ENCODE measurements around the gene VTA1.
"Not testable (repeated sequence)": the region's sequence is repeated elsewhere in the genome, so short reads cannot be mapped to it uniquely, and the experiment has no call there.

The VTA1 gene

GRCh38 chr6:142172758-142173157 lies 25.7 kb downstream of the VTA1 start:
- DNase-seq, result no peak

- DNase-seq, result no peak
Observed at GRCh38 chr6:142173980-142174379, 26.9 kb downstream of the VTA1 start.

GRCh38 chr6:142174703-142175102 lies 27.6 kb downstream of the VTA1 start:
- no peak for DNase-seq

- DNase-seq, result no peak
Observed at GRCh38 chr6:142178129-142178528, 31.1 kb downstream of the VTA1 start.

GRCh38 chr6:142182004-142182403 lies 34.9 kb downstream of the VTA1 start:
- no peak for DNase-seq

GRCh38 chr6:142183351-142183750 lies 36.3 kb downstream of the VTA1 start:
- peak; percentile 16 for DNase-seq

- peak; percentile 3 for DNase-seq
Observed at GRCh38 chr6:142184307-142184706, 37.2 kb downstream of the VTA1 start.

- DNase-seq, result no peak
Observed at GRCh38 chr6:142185641-142186040, 38.6 kb downstream of the VTA1 start.

GRCh38 chr6:142187209-142187608 lies 40.1 kb downstream of the VTA1 start:
- no peak for DNase-seq

GRCh38 chr6:142188341-142188740 lies 41.3 kb downstream of the VTA1 start:
- DNase-seq, result not testable (repeated sequence)

- DNase-seq, result no peak
Observed at GRCh38 chr6:142189057-142189456, 42.0 kb downstream of the VTA1 start.

GRCh38 chr6:142192343-142192742 lies 45.3 kb downstream of the VTA1 start:
- no peak for DNase-seq

GRCh38 chr6:142193621-142194020 lies 46.6 kb downstream of the VTA1 start:
- DNase-seq, result no peak

GRCh38 chr6:142195862-142196541 lies 48.9 kb downstream of the VTA1 start:
- DNase-seq, result no peak

- no peak for DNase-seq
Observed at GRCh38 chr6:142200846-142201628, 54.0 kb downstream of the VTA1 start.

- DNase-seq, result peak; percentile 1
Observed at GRCh38 chr6:142207265-142207877, 60.3 kb downstream of the VTA1 start.

GRCh38 chr6:142210606-142211005 lies 63.5 kb downstream of the VTA1 start:
- no peak for DNase-seq

- no peak for DNase-seq
Observed at GRCh38 chr6:142213402-142213801, 66.3 kb downstream of the VTA1 start.

- no peak for DNase-seq
Observed at GRCh38 chr6:142218446-142218845, 71.4 kb downstream of the VTA1 start.

- DNase-seq, result no peak
Observed at GRCh38 chr6:142222022-142222421, 75.0 kb downstream of the VTA1 start.

GRCh38 chr6:142223938-142224337 lies 76.9 kb downstream of the VTA1 start:
- no peak for DNase-seq

- no peak for DNase-seq
Observed at GRCh38 chr6:142225115-142225514, 78.1 kb downstream of the VTA1 start.

GRCh38 chr6:142225552-142225951 lies 78.5 kb downstream of the VTA1 start:
- DNase-seq, result no peak

- no peak for DNase-seq
Observed at GRCh38 chr6:142226731-142227130, 79.7 kb downstream of the VTA1 start.

All from MV-4-11 (cell line).